ENCODE measurements around the gene STAB1.

Gene STAB1

DNA sequence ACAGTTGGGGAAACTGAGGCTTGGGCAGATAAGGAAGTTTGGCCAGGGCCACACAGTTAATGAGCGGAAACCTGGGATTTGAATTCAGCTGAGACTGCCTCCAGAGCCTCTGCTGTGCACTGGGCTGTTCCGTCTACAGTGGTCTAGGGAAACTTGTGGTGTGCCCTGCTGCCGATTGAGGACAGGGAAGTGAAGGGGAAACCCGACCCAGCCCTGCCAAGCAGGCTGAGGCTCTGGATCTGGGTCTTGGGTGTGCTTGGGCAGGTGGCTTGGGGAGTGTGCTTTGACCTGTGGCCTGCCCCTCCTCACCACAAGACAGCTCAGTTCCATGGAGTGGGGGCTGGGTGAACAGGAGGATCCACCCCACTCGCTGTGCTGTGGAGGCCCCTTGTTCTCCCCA, 22.1 kb upstream of the STAB1 start:
- Mint-ChIP-seq H3K4me1 (no peaks in the 10 kb centered on the region), H3K27me3 (no peaks in the 10 kb centered on the region), H3K27ac (no peak overlapping the region), H3K36me3 (peaks cover 29% of the 10 kb centered on the region), H3K9me3 (no peaks in the 10 kb centered on the region), H3K4me3 (no peak overlapping the region)
- no peak for DNase-seq
- CTCF ChIA-PET, result interaction anchor here (1.1 to 2.2 kb wide), 3 partner anchors 9 to 210 kb away, joined by 3 to 5 read pairs (median 4); no protein-coding TSS in a partner anchor

GRCh38 chr3:52477076-52477795, 17.9 kb upstream of the STAB1 start:
- DNase-seq, result no peak
- H3K4me1 Mint-ChIP-seq, result no peaks in the 10 kb centered on the region
- H3K4me3 Mint-ChIP-seq, result no peak overlapping the region
- CTCF ChIA-PET, result no interaction called here
- H3K9me3 Mint-ChIP-seq, result no peaks in the 10 kb centered on the region
- H3K27me3 Mint-ChIP-seq, result no peaks in the 10 kb centered on the region
- H3K27ac Mint-ChIP-seq, result no peak overlapping the region
- H3K36me3 Mint-ChIP-seq, result peaks cover 43% of the 10 kb centered on the region

GRCh38 chr3:52477796-52478095, 17.4 kb upstream of the STAB1 start:
- Mint-ChIP-seq H3K9me3 (no peaks in the 10 kb centered on the region), H3K36me3 (peaks cover 40% of the 10 kb centered on the region), H3K27me3 (no peaks in the 10 kb centered on the region), H3K4me3 (no peak overlapping the region), H3K4me1 (no peaks in the 10 kb centered on the region), H3K27ac (no peak overlapping the region)
- CTCF ChIA-PET, result no interaction called here
- no peak for DNase-seq

- Mint-ChIP-seq H3K27me3 (no peaks in the 10 kb centered on the region), H3K27ac (no peak overlapping the region), H3K9me3 (no peaks in the 10 kb centered on the region), H3K4me3 (no peak overlapping the region), H3K4me1 (no peaks in the 10 kb centered on the region), H3K36me3 (peaks cover 39% of the 10 kb centered on the region)
- DNase-seq, result no peak
- CTCF ChIA-PET, result no interaction called here
These were observed 15.9 kb upstream of the STAB1 start for GRCh38 chr3:52479037-52479876.

GRCh38 chr3:52479877-52480575, 15.1 kb upstream of the STAB1 start:
- Mint-ChIP-seq H3K4me1 (no peaks in the 10 kb centered on the region), H3K27me3 (no peaks in the 10 kb centered on the region), H3K9me3 (no peaks in the 10 kb centered on the region), H3K27ac (no peak overlapping the region), H3K36me3 (peaks cover 37% of the 10 kb centered on the region), H3K4me3 (no peak overlapping the region)
- CTCF ChIA-PET, result no interaction called here
- DNase-seq, result no peak

- H3K4me1 Mint-ChIP-seq, result no peaks in the 10 kb centered on the region
- H3K36me3 Mint-ChIP-seq, result peaks cover 36% of the 10 kb centered on the region
- H3K27ac Mint-ChIP-seq, result peak overlapping the region; percentile 40
- CTCF ChIA-PET, result interaction anchor here (0.6 to 1.2 kb wide), 2 partner anchors 9 to 193 kb away, joined by 3 to 6 read pairs; no protein-coding TSS in a partner anchor
- no peaks in the 10 kb centered on the region for H3K9me3 Mint-ChIP-seq
- no peak overlapping the region for H3K4me3 Mint-ChIP-seq
- H3K27me3 Mint-ChIP-seq, result no peaks in the 10 kb centered on the region
- DNase-seq, result no peak
These were observed 14.1 kb upstream of the STAB1 start for GRCh38 chr3:52480768-52481715.

DNA sequence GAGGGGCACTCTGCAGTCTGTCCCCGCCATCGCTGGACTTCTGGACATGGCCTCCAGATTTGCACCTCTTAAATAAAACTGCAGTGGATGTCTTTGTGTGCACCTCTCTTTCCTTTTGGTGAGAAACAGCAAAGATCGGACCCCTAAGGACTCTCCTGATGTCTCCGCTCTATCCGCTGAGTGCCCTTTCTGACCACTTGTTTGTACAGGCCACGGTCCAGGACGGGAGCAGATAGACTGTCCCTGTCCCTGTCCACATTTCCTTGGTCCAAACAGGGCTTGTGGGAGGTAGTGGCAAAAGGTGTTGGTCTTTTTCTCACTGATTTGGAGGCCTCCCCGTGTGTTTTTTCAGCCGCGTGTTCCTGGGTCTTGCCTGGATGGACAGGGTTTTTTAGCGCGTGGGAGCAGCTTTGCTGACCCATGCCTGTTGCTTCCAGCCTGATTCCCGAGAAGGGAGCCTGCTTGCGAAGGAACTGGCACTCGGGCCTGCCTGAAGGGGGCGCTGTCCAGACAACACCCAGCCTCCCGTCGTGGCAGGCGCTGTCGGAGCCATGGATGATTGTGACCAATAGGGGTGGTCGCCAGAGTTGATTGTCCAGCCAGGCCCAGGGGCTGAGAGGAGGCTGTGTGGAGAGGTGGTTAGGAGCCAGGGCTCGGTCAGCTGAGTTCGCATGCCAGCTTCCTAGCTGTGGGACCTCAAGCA, 13.2 kb upstream of the STAB1 start:
- H3K4me1 Mint-ChIP-seq, result no peaks in the 10 kb centered on the region
- peaks cover 30% of the 10 kb centered on the region for H3K36me3 Mint-ChIP-seq
- CTCF ChIA-PET, result interaction anchor here (0.6 to 1.2 kb wide), 4 partner anchors 8 to 192 kb away, joined by 3 to 6 read pairs (median 3); no protein-coding TSS in a partner anchor
- no peaks in the 10 kb centered on the region for H3K27me3 Mint-ChIP-seq
- no peaks in the 10 kb centered on the region for H3K9me3 Mint-ChIP-seq
- DNase-seq, result no peak
- no peak overlapping the region for H3K27ac Mint-ChIP-seq
- H3K4me3 Mint-ChIP-seq, result no peak overlapping the region

- DNase-seq, result no peak
- no peak overlapping the region for H3K4me3 Mint-ChIP-seq
- no peaks in the 10 kb centered on the region for H3K9me3 Mint-ChIP-seq
- H3K36me3 Mint-ChIP-seq, result peaks cover 30% of the 10 kb centered on the region
- CTCF ChIA-PET, result interaction anchor here (0.7 to 1.2 kb wide), 3 partner anchors 9 to 26 kb away, joined by 3 read pairs; no protein-coding TSS in a partner anchor
- H3K4me1 Mint-ChIP-seq, result no peaks in the 10 kb centered on the region
- H3K27me3 Mint-ChIP-seq, result no peaks in the 10 kb centered on the region
- H3K27ac Mint-ChIP-seq, result no peak overlapping the region
These were observed 12.1 kb upstream of the STAB1 start for GRCh38 chr3:52483081-52483480.

DNA sequence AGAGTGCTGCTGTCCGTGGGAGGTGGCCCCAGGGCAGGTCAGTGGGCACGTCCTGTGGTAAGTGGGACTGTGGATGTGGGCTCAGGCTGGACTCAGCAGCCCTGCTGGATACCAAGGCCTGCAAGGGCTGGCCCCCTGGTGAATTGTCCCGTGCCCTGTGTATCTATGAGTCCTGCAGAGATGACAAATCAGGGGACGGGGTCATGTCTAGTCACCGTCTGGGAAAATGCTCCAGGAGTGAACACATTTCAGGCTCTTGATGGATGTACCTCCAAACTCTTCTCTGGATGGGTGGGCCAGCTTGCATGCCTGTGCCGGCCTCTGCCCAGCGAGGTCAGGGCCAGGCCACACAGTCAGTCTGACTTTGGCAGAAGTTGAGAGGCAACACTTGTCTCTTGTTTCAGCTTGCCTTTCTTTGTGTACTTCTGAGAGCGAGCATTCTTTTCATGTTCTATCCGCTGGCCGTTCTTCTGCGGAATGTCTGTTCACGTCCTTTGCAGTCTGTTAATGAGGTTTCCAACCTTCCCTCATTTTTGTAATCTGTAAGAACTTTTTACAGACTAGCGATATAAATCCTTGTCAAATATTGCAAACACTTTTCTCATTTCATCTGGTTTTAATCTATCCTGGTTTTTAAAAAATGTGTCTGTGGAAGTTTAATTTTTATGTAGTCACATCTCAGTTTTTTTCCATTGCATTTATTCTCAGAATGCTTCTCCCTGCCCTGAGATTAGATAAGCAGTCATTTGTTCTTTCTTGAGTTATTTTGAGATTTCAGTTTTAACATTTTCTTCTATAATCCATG, 11.4 kb upstream of the STAB1 start:
- CTCF ChIA-PET, result interaction anchor here (0.7 kb wide), 1 partner anchor 99 kb away, joined by 3 read pairs; no protein-coding TSS in a partner anchor
- Mint-ChIP-seq H3K27ac (no peak overlapping the region), H3K27me3 (no peaks in the 10 kb centered on the region)

DNA sequence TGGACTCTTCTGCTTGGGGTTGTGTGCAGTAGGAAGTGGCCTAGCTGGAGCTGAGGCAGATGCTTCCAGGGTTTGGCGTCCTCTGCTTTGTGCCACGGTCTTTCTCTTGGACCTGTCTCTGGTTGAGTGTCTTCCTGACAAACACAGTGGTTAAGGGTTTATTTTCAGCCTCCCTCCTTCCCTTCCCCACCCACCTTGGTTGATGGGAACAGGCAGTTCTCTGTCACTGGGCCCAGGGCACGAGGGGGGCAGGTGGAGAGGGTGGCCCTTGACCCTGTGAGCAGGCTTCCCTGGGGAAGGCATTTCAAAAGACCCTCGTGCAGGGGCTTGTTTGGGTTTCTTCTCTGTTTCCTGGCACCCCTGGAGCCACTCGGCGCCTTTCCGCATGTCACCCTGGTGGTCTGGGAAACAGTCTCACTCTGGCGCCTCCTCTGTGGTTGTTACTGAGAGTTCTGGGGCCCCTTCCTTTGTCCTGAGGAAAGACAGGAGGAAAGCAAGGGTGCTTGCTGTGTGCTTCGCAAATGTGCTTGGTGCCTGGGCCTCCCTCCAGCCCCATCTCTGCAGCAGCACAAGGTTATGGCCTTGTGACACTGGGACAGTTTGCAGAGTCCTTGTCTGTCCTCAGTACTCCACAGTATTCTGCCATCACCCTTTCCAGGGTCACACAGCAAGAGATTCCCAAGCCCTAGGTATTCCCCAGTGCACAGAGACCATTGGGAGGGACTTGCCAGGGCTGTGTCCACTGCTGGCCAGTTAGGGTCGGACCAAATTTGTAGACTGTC, 10.3 kb upstream of the STAB1 start:
- Mint-ChIP-seq H3K36me3 (peaks cover 20% of the 10 kb centered on the region), H3K27ac (no peak overlapping the region), H3K27me3 (no peaks in the 10 kb centered on the region), H3K4me3 (no peak overlapping the region), H3K9me3 (no peaks in the 10 kb centered on the region), H3K4me1 (no peaks in the 10 kb centered on the region)
- CTCF ChIA-PET, result no interaction called here
- DNase-seq, result no peak

More for the DNA sequence above, 11.4 kb upstream of the STAB1 start:
- Mint-ChIP-seq H3K4me1 (no peaks in the 10 kb centered on the region), H3K9me3 (no peaks in the 10 kb centered on the region), H3K36me3 (peaks cover 28% of the 10 kb centered on the region), H3K4me3 (no peak overlapping the region)
- no peak for DNase-seq

DNA sequence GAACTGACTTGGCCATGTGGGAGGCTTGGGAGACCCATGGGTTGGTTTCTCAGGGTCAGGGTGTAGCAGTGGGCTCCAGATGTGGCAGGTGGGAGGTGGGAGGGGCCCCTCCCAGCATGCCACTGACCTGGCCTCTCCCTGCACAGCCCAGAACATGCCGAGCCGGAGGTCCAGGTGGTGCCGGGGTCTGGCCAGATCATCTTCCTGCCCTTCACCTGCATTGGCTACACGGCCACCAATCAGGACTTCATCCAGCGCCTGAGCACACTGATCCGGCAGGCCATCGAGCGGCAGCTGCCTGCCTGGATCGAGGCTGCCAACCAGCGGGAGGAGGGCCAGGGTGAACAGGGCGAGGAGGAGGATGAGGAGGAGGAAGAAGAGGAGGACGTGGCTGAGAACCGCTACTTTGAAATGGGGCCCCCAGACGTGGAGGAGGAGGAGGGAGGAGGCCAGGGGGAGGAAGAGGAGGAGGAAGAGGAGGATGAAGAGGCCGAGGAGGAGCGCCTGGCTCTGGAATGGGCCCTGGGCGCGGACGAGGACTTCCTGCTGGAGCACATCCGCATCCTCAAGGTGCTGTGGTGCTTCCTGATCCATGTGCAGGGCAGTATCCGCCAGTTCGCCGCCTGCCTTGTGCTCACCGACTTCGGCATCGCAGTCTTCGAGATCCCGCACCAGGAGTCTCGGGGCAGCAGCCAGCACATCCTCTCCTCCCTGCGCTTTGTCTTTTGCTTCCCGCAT, 7.9 kb upstream of the STAB1 start:
- Mint-ChIP-seq H3K4me1 (no peaks in the 10 kb centered on the region), H3K27ac (no peak overlapping the region), H3K36me3 (peaks cover 20% of the 10 kb centered on the region), H3K9me3 (no peaks in the 10 kb centered on the region), H3K27me3 (no peaks in the 10 kb centered on the region), H3K4me3 (no peak overlapping the region)
- no peak for DNase-seq
- CTCF ChIA-PET, result no interaction called here

Data from activated naive CD4-positive, alpha-beta T cell treated with anti-CD3 and anti-CD28 coated beads, Interleukin-2, amount 10 ng/mL, durations not matched to agents 7 days and 5 days (primary cell).